ENCODE measurements around the gene URI1.

GRCh38 chr19:30001791-30002190, 59.8 kb downstream of the URI1 start:
- TF ChIP-seq MAX (IDR thresholded peaks at IDR 0.05; ENCODE audit: low read depth, low read length): no peak
- no peak for TF ChIP-seq CTCF (IDR thresholded peaks at IDR 0.05; ENCODE audit: low read depth, low read length)
- TF ChIP-seq POLR2A (IDR thresholded peaks at IDR 0.05; ENCODE audit: extremely low read depth, insufficient read length): no peak
